Activated CD4-positive, alpha-beta T cell treated with anti-CD3 and anti-CD28 coated beads for 1 hour (primary cell): ENCODE results near the gene C16orf90.

Source experiments
- DNase-seq: peaks from one replicate; pipeline ENCODE4 v3.0.0-alpha.2; 2020

C16orf90 gene

GRCh38 chr16:3495176-3495575, at the start of gene C16orf90:
C16orf90 (minus strand) TSS chr16:3495489; CDS start chr16:3495421, 68 bp downstream.
- DNase-seq: no peak

DNA sequence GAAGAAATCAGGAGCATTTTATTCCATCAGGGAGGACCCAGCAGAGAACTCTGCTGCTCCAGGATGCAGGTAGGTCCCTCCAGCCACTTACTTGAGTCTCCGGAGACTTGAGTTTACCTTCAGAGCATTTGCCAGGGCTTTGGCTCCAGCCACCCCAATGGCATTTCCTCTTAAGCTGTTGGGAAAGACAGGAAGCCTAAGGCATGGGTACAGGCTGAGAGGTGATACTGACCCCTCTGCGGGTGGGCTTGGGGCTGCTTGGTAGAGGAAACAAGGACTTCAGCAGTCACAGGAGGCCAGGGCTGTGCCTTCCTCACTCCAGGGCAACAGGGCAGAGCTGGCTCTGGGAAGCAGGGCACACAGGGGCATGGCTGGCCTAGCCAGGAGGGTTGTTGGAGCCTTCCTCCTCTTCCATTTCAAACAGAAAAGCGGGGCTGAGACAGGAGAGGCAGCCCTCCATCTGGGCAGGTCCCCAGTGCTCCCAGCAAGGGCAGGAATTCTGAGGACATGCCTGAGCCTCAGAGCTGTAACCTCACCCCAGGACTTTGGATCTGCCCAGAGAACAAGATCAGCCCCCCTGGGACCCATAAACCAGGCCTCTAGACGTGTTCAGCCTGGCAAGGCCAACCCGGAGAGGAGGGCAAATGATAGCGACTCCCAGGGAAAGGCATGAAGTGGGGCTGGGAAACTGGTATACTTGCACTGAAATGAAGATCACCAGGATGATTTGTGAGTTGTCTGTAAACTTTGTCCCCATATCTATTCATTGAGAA, 47.5 kb upstream of the C16orf90 start:
- no peak for DNase-seq

GRCh38 chr16:3541527-3542155, 46.4 kb upstream of the C16orf90 start:
- DNase-seq: no peak

DNA sequence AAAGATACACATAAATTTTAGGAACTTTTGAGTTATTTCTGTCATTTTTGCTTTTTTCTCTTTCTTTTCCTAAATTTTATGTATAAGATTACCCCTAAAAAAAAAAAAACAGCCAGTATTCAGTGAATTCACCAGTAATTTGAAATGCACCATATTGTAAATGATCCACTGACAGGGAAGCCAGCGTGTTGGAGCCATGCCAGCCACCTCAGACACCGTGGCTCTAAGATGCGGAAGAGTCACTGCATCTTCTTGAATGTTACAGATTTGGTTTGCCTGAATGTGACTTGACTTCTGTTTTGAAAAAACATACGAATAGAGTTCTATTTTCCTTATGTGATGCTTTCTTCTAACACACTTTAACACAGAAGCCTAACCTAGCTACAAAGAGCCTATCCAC, 42.9 kb upstream of the C16orf90 start:
- DNase-seq: no peak

DNA sequence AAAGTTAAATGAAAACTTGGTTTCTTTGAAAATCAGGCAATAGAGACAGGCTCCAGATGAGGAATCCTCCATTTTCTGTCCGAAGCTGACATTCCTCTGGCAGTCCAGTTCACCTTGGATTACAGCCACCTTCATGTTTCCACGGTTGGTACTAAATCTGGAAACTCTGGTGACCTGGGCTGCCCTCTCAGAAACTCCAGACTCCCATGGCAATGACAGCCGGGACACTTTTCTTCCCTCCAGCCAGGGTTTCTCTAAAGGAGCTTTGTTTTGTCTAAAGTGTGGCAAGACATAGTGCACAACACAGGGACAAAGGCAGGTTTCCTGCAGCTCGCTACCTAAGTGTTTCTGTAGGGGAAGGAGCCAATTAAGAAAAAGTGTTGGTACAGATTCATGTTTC, 41.6 kb upstream of the C16orf90 start:
- DNase-seq: no peak

GRCh38 chr16:3536271-3536731, 41.0 kb upstream of the C16orf90 start:
- DNase-seq: no peak

GRCh38 chr16:3534126-3534525, 38.8 kb upstream of the C16orf90 start:
- no peak for DNase-seq

GRCh38 chr16:3532741-3533140, 37.5 kb upstream of the C16orf90 start:
- DNase-seq: no peak

DNA sequence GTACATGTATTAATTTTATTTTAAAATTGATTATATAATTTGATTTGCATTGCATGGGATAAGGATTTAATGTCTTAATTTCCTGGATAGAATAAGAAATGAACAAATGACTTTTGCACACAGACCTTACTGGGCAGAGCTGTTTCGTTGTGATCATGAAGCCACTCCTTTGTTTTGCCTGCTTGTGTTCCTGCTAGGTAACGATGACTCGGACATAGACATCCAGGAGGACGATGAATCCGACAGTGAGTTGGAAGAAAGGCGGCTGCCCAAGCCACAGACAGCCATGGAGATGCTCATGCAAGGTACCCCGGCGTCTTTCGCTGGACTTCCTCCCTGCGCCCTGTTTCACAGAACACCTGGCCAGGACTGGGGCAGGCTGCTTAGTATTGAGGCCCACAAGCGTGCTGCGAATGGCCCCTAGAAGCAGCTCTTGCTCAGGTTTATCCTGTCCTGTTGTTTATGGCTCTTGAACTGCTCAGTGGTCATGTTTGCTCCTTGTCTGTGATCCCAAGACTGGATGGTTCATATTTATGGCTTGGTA, 35.2 kb upstream of the C16orf90 start:
- DNase-seq: no peak

- no peak for DNase-seq
Observed at GRCh38 chr16:3529175-3529574, 33.9 kb upstream of the C16orf90 start.

- no peak for DNase-seq
Observed at GRCh38 chr16:3528406-3528805, 33.1 kb upstream of the C16orf90 start.

GRCh38 chr16:3527216-3527829, 32.0 kb upstream of the C16orf90 start:
- DNase-seq: peak; percentile 22

DNA sequence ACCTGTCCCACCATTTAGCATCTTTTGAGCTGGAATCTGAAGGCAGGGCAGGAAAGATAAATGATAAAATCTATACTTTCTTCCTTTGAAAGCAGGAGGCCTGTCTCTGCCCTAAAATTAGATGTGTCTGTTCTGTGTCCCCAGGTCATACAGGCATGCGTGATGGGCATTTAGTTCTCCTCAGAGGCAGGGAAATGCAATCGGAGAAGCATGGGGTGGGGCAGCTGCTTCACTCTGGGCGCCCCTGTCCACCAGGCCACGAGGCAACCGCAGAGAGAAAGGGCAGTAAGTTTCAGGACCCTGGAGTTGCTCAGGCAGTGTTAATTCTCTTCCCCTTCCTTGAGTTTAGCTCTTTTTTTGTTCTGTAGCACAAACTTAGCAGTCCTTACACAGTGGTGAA, 30.7 kb upstream of the C16orf90 start:
- no peak for DNase-seq

GRCh38 chr16:3523281-3523680, 28.0 kb upstream of the C16orf90 start:
- no peak for DNase-seq

DNA sequence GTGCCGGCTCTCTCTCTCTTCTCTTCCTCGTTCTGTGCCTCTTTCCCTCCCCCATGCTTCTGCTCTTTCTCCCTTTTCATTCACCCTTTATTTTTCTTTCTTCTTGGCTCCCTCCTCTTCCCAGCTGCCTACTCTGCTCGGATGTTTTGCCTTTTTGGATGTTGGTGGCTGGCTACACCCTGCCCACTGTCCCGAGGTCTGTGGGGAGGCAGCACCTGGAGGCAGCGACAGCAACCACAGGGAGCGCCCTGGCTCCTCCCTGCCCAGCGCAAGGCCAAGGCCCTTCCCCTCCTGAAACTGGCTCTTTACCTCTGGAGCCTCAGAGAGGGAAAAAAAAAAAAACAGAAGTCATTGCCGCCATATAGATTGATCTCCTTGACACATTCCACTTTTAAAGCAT, 25.6 kb upstream of the C16orf90 start:
- DNase-seq: no peak

- no peak for DNase-seq
Observed at GRCh38 chr16:3520413-3520812, 25.1 kb upstream of the C16orf90 start.

DNA sequence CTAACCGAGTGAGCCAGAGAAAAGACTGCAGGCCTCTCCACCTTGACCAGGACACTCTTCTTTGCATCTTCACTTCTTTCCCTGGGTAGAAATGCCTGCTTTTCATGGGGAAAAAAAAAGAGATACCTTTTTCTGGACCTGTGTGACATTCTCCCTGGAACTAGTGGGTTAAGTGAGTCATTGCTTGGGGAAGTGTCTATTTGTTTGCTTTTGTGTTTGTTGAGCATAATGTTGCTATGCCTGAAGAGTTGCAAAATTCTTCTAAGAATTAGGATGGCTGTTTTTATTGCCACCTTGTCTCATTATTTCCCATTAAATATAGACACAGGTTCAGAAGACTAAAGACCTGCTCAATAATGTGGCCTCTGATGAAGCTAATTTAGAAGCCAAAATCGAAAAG, 24.3 kb upstream of the C16orf90 start:
- no peak for DNase-seq

DNA sequence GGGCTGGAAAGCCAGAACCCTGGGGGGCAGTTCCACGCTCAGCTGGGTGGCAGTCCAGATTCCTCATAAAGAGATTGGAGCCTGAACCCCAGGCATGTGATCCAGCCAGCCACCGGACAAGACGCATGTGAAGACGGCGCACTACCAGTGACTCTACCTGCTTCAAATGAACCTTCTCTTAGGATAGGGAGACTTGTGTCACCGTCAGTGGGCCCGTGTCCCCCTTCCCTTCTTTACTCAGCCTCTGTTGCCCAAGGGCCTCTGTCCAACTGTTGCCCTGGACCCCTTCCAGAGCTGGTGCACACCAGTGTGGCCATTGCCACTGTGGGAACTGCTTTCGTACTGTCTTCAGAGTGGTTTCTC, 23.7 kb upstream of the C16orf90 start:
- no peak for DNase-seq

GRCh38 chr16:3518292-3518985, 23.1 kb upstream of the C16orf90 start:
- no peak for DNase-seq

- DNase-seq: no peak
Observed at GRCh38 chr16:3515897-3516296, 20.6 kb upstream of the C16orf90 start.

DNA sequence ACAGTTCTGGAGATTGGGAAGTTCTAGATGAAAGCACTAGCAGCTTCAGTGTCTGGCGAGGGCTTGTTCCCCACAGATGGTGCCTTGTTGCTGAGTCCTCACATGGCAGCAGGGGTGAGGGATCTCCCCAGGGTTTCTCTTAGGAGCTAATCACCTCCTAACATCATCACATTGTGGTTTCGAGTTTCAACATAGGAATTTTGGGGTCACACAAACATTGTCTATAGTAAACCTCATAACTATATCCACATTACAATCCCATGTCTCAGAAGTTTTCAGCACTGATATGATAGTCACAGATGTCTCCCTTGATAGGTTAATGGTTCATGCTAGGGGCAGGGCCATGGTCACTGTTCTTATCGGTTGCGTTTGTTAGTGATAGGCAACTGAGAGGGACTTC, 19.3 kb upstream of the C16orf90 start:
- no peak for DNase-seq

GRCh38 chr16:3513892-3514583, 18.7 kb upstream of the C16orf90 start:
- no peak for DNase-seq
